Measurements from ENCODE around the gene SLC2A4RG.

Gene SLC2A4RG

DNA sequence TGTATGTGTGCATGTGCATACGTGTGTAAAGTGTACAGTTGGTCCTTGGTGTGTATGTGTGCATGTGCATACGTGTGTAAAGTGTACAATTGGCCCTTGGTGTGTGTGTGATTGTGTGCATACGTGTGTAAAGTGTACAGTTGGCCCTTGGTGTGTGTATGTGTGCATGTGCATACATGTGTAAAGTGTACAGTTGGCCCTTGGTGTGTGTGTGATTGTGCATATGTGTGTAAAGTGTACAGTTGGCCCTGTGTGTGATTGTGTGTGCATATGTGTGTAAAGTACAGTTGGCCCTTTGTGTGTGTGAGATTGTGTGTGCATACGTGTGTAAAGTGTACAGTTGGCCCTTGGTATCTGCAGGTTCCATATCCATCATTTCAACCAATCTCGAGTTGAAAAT lies 8.2 kb upstream of the SLC2A4RG start:
- Histone ChIP-seq H3K4me3 (no peak overlapping the region), H3K4me1 (peaks cover 60 to 97% (median 94%) of the 10 kb centered on the region in 10 experiments)

DNA sequence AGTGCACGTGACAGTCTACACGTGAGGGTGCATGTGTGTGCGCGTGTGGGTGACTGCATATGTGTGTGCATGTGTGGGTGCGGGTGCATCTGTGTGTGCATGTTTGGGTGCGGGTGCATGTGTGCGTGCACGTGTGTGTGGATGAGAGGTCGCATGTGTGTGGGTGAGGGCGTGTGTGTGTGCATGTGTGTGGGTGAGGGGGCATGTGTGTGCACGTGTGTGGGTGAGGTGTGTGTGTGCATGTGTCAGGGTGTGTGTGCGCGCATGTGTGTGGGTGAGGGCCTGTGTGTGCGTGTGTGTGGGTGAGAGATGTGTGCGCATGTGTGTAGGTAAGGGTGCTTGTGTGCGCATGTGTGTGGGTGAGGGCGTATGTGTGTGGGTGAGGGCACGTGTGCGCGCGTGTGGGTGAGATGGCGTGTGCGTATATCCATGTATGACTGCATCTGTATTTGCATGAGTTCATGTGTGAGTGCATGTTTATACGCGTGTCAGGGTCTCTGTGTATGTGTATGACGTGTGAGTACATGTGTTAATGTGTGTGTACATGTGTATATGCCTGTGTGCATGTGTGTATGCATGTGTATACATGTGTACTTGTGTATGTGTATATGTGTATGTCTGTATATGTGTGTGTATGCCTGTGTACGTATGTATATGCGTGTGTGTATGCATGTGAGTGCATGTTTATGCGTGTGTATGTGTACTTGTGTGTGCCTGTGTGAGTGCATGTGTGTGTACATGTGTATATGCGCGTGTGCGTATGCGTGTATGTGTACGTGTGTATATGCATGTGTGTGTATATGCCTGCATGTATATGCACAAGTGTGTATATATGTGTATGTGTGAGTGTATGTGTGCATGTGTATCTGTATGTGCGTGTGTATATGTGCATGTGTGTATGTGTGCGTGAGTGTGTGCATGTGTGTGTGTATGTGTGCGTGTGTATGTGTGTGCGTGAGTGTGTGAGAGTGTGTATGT lies 7.2 kb upstream of the SLC2A4RG start:
- Histone ChIP-seq H3K9ac (no peak overlapping the region), H3K36me3 (peaks cover 35 to 55% (median 43%) of the 10 kb centered on the region in 11 experiments), H3K4me2 (peak overlapping the region in 7 of 11 experiments; percentile 74 to 99 (median 81); a peak in 13 of 22 replicates), H4K20me1 (peaks cover 17 to 100% (median 62%) of the 10 kb centered on the region in 11 experiments; a peak in 21 of 22 replicates), H3K9me3 (replicated peaks in 1 of 11) (peaks cover 0 to 3% (median 0%) of the 10 kb centered on the region in 11 experiments; a peak in 8 of 22 replicates), H3K4me1 (peaks cover 64 to 100% (median 97%) of the 10 kb centered on the region in 10 experiments), H3K27ac (peak overlapping the region in 3 of 11 experiments; percentile 30 to 86 (median 43); a peak in 5 of 22 replicates), H3K27me3 (peaks cover 0 to 15% (median 0%) of the 10 kb centered on the region in 11 experiments; a peak in 7 of 22 replicates), H3K4me3 (no peak overlapping the region)
- no peak for TF ChIP-seq Cebpa-rat (IDR thresholded peaks at IDR 0.05)

More for the DNA sequence above, 8.2 kb upstream of the SLC2A4RG start:
- H3K27me3 ChIP-seq = peaks cover 0 to 5% (median 0%) of the 10 kb centered on the region in 11 experiments; a peak in 5 of 22 replicates
- TF ChIP-seq Cebpa-rat (IDR thresholded peaks at IDR 0.05) = no peak
- peak overlapping the region in 7 of 11 experiments; percentile 79 to 96 (median 87); a peak in 12 of 22 replicates for H3K27ac ChIP-seq
- peaks cover 45 to 63% (median 53%) of the 10 kb centered on the region in 11 experiments for H3K36me3 ChIP-seq
- H4K20me1 ChIP-seq = peaks cover 14 to 100% (median 52%) of the 10 kb centered on the region in 11 experiments; a peak in 21 of 22 replicates
- H3K9me3 ChIP-seq (replicated peaks in 1 of 11) = peaks cover 0 to 13% (median 9%) of the 10 kb centered on the region in 11 experiments; a peak in 19 of 22 replicates
- peak overlapping the region in 10 of 11 experiments; percentile 63 to 90 (median 80); a peak in 19 of 22 replicates for H3K4me2 ChIP-seq
- peak overlapping the region in 6 of 11 experiments; percentile 53 to 81 (median 62); a peak in 8 of 22 replicates for H3K9ac ChIP-seq

DNA sequence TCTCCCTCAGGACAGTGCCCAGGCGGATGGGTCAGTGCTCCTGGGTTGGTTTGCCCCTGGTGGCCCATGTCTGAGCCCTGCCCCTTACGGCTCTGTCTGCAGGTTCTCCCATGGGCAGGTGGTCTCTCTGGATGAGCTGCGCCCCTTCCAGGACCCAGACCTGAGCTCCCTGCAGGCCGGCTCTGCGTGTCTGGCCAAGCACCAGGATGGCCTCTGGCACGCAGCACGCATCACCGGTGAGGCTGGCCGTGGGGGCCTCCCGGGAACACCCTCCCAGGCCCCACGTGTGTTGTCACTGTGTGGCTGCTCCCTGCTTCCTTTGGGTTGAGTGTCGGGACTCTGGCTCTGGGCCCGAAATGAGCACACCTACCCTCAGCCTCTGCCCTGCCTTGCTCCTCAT lies 6.5 kb upstream of the SLC2A4RG start:
- Histone ChIP-seq H3K9ac (peak overlapping the region in 2 of 11 experiments; percentile 24 to 40; a peak in 4 of 22 replicates), H3K4me3 (no peak overlapping the region), H3K4me1 (peaks cover 60 to 99% (median 96%) of the 10 kb centered on the region in 10 experiments), H3K4me2 (peak overlapping the region in 6 of 11 experiments; percentile 24 to 99 (median 44); a peak in 9 of 22 replicates), H3K36me3 (peaks cover 34 to 55% (median 39%) of the 10 kb centered on the region in 11 experiments), H4K20me1 (peaks cover 19 to 97% (median 65%) of the 10 kb centered on the region in 11 experiments; a peak in 21 of 22 replicates), H3K27me3 (peaks cover 0 to 20% (median 0%) of the 10 kb centered on the region in 11 experiments; a peak in 7 of 22 replicates), H3K27ac (peak overlapping the region in 5 of 11 experiments; percentile 19 to 76 (median 37); a peak in 5 of 22 replicates), H3K9me3 (replicated peaks in 1 of 11) (no peaks in the 10 kb centered on the region)
- no peak for TF ChIP-seq Cebpa-rat (IDR thresholded peaks at IDR 0.05)

DNA sequence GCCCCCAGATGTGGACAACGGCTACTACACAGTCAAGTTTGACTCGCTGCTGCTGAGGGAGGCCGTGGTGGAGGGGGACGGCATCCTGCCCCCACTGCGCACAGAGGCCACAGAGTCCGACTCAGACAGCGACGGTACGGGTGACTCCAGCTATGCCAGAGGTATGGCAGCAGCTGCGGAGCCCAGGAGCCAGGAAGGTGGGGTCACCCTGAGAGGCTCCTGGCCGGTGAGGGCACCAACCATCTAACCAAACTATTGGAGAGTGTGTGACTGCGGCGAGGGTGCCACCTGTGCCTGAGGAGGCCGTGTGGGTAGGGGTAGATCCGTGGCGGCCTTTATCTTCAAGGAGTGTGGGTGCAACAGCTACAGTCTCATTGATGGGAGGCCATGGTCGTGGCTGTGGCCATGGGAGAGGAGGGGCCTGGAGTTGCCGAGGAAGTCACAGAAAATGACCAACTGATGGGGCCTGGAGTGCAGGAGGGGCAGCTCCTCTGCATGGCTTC lies 5.9 kb upstream of the SLC2A4RG start:
- peaks cover 0 to 25% (median 0%) of the 10 kb centered on the region in 11 experiments; a peak in 7 of 22 replicates for H3K27me3 ChIP-seq
- H3K9me3 ChIP-seq (replicated peaks in 1 of 11) = no peaks in the 10 kb centered on the region

DNA sequence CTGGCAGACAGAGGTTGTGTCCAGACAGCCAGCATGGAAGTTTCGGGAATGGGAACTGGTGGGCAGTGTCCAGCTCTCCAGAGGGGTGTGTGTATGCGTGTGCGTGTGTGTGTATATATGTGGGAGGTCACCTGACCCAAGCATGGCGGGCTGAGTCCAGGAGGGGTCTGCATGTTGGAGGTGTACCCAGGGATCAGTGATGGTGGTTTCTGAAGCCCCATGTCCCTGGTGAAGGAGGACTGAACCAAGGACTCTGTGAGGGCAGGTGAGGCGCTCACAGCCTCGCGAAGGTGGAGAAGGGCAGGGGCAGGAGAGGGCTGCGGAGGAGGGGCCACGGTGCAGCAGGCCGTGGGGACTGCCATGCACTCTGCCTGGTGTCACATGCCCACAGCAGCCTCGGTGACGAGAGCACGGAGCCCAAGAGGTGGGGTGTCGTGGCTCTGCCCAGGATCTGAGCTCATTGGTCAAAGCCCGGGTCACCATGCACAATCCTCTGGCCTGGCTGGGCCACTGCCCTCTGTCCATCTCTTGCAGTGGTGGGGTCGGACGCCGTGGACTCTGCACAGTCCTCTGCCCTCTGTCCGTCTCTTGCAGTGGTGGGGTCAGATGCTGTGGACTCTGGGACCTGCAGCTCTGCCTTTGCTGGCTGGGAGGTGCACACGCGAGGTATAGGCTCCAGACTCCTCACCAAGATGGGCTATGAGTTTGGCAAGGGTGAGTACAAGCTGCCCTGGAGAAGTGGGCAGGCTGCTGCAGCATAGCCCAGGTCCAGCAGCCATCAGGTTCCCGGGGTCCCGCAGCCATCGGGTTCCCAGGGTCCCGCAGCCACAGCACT lies 5.2 kb upstream of the SLC2A4RG start:
- peaks cover 31 to 97% (median 78%) of the 10 kb centered on the region in 11 experiments for H4K20me1 ChIP-seq
- no peak for TF ChIP-seq Cebpa-rat (IDR thresholded peaks at IDR 0.05)
- no peaks in the 10 kb centered on the region for H3K9me3 ChIP-seq (replicated peaks in 1 of 11)
- peaks cover 0 to 27% (median 0%) of the 10 kb centered on the region in 11 experiments; a peak in 7 of 22 replicates for H3K27me3 ChIP-seq
- H3K27ac ChIP-seq = peak overlapping the region in 4 of 11 experiments; percentile 74 to 79 (median 76); a peak in 6 of 22 replicates
- peak overlapping the region in 10 of 11 experiments; percentile 95 to 100 (median 99); a peak in 18 of 22 replicates for H3K4me2 ChIP-seq
- H3K4me3 ChIP-seq = no peak overlapping the region
- peak overlapping the region in 3 of 11 experiments; percentile 49 to 74 (median 53); a peak in 4 of 22 replicates for H3K9ac ChIP-seq
- H3K4me1 ChIP-seq = peaks cover 61 to 99% (median 96%) of the 10 kb centered on the region in 10 experiments
- H3K36me3 ChIP-seq = peaks cover 34 to 55% (median 39%) of the 10 kb centered on the region in 11 experiments

More for the DNA sequence above, 5.9 kb upstream of the SLC2A4RG start:
- H3K4me3 ChIP-seq = no peak overlapping the region
- peak overlapping the region in 5 of 11 experiments; percentile 19 to 76 (median 37); a peak in 6 of 22 replicates for H3K27ac ChIP-seq
- peaks cover 60 to 99% (median 96%) of the 10 kb centered on the region in 10 experiments for H3K4me1 ChIP-seq
- H3K9ac ChIP-seq = peak overlapping the region in 2 of 11 experiments; percentile 24 to 40; a peak in 3 of 22 replicates
- peaks cover 24 to 97% (median 71%) of the 10 kb centered on the region in 11 experiments for H4K20me1 ChIP-seq
- TF ChIP-seq Cebpa-rat (IDR thresholded peaks at IDR 0.05) = no peak
- peak overlapping the region in 6 of 11 experiments; percentile 24 to 100 (median 70); a peak in 10 of 22 replicates for H3K4me2 ChIP-seq
- peaks cover 34 to 55% (median 39%) of the 10 kb centered on the region in 11 experiments for H3K36me3 ChIP-seq

DNA sequence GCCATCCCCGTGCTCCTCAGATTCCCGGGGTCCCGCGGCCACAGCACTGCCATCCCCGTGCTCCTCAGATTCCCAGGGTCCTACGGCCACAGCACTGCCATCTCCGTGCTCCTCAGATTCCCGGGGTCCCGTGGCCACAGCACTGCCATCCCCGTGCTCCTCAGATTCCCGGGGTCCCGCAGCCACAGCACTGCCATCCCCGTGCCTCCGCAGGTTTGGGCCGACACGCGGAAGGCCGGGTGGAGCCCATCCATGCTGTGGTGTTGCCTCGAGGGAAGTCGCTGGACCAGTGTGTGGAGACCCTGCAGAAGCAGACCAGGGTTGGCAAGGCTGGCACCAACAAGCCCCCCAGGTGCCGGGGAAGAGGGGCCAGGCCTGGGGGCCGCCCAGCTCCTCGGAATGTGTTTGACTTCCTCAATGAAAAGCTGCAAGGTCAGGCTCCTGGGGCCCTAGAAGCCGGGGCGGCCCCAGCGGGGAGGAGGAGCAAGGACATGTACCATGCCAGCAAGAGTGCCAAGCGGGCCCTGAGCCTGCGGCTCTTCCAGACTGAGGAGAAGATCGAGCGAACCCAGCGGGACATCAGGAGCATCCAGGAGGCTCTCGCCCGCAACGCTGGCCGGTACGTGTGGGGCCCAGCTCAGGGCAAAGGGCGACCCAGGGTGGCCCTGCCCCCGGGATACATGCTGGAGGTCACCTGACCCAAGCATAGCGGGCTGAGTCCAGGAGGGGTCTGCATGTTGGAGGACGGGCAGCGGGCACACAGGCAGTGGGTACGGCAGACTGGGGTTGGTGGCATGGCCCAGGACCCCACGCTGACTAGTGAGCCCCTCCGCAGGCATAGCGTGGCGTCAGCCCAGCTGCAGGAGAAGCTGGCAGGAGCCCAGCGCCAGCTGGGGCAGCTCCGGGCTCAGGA lies 4.4 kb upstream of the SLC2A4RG start:
- no peak for TF ChIP-seq Cebpa-rat (IDR thresholded peaks at IDR 0.05)
- H3K4me3 ChIP-seq = no peak overlapping the region; a peak in 1 of 20 replicates
- peaks cover 27 to 47% (median 33%) of the 10 kb centered on the region in 11 experiments for H3K36me3 ChIP-seq
- H3K9ac ChIP-seq = peak overlapping the region in 8 of 11 experiments; percentile 7 to 90 (median 64); a peak in 9 of 22 replicates
- H3K9me3 ChIP-seq (replicated peaks in 1 of 11) = no peaks in the 10 kb centered on the region
- peaks cover 52 to 91% (median 87%) of the 10 kb centered on the region in 10 experiments for H3K4me1 ChIP-seq
- peaks cover 31 to 91% (median 78%) of the 10 kb centered on the region in 11 experiments for H4K20me1 ChIP-seq
- H3K27me3 ChIP-seq = peaks cover 0 to 27% (median 0%) of the 10 kb centered on the region in 11 experiments; a peak in 7 of 22 replicates
- H3K27ac ChIP-seq = peak overlapping the region in 7 of 11 experiments; percentile 1 to 79 (median 74); a peak in 12 of 22 replicates
- H3K4me2 ChIP-seq = peak overlapping the region; percentile 95 to 100 (median 99)
